Activated naive CD4-positive, alpha-beta T cell (primary cell): ENCODE results near the gene RERG.
"Not testable (repeated sequence)": the region's sequence is repeated elsewhere in the genome, so short reads cannot be mapped to it uniquely, and the experiment has no call there.

Source experiments
- DNase-seq, 4 experiments: peaks; one replicate each; lab custom pipeline; 2025; lab: John Stamatoyannopoulos, UW

Gene RERG, protein sequence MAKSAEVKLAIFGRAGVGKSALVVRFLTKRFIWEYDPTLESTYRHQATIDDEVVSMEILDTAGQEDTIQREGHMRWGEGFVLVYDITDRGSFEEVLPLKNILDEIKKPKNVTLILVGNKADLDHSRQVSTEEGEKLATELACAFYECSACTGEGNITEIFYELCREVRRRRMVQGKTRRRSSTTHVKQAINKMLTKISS

GRCh38 chr12:15220915-15221885, at the start of gene RERG:
TSS of gene RERG (minus strand) at chr12:15221417. CDS start at chr12:15217489, 3,928 bp downstream.
- peak; percentile 28 to 71 (median 58) for DNase-seq

- no peak for DNase-seq
Measured at GRCh38 chr12:15270591-15270990, 49.4 kb upstream of the RERG start.

DNA sequence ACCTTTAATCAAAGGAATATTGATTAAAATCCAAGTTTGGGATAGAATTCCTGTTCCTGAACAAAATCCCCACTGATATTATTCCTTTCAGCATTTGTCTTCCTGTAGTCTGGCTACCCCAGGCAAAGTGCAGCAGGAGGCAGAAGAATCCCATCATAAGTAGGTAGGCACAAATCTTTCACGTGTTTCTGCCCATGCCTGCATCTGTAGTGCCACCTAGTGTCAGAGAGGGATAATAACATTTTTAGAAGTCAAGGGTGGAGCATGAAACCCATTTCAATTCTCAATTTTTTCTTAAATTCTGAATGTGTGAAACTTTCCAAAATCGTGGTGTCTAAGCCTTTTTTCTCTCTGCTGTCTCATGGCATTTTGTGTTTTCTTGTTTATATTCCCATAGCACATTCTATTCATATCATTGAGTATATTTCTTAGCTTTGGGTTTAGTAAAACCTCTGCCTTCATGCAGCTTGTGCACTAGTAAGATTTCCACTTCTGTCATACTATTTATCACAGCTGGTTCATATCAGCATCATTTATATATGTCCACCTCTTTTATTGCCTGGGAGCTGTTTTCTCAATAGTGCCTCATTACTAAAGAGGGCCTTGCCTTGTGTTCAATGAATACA, 47.8 kb upstream of the RERG start:
- DNase-seq: peak in 2 of 4 experiments; percentile 2 to 6

DNA sequence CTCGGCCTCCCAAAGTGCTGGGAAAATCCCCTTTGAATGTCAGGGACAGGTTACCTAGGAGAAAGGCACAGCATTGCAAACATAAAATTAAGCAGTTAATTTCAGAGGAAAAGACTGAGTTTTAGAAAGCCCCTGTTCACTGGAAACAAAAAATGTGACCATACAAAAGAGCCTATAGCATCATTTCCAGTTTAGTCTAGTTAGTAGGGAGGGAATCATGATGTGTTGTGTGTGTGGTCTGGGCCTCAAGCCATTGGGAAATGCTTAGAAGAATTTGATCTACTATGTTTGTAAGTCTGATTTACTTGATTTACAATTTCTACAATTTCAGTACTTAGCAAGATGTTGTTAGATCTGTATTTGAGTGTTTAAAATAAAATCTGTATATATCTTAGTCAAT, 47.1 kb upstream of the RERG start:
- no peak for DNase-seq

GRCh38 chr12:15265875-15266274, 44.7 kb upstream of the RERG start:
- no peak for DNase-seq

GRCh38 chr12:15256761-15257160, 35.5 kb upstream of the RERG start:
- no peak for DNase-seq

GRCh38 chr12:15253990-15254389, 32.8 kb upstream of the RERG start:
- DNase-seq: no peak

GRCh38 chr12:15244926-15245325, 23.7 kb upstream of the RERG start:
- no peak for DNase-seq

DNA sequence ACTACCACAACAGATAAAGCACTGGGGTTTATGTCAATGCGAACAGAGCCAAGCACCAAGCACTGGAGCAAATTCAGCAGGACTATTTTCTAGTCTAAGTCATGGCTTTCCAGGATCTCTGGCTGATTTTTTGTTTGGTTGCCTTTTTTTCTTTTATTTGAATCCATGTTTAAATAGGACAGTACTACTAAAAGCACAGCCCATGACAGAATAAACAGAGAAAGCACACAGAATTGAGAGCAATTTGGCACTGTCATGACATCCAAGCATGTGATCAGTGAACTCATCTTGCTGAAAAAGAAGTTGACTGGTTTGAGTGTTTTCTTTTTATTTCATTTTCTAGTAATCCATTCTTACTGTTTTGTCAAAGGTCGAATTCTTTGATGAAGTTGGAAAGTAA, 23.1 kb upstream of the RERG start:
- DNase-seq: no peak

DNA sequence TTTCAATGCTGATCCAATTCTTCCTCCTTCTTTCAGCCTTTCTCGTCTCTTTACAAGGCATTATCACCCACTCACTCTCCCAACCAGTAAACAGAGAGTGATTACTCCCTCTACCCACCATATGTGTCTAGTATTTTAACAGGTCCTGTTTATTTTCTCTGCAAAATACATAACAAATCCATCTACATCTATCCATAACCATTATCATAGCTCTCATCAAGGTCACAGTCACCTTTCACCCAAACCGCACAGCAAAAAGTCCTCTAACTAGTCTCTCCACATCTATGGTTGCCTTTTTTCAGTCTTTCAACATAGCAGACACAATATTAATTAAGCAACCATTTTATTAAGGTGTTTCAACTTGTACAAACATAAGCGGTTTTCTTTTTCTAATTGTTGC, 21.9 kb upstream of the RERG start:
- DNase-seq: no peak

DNA sequence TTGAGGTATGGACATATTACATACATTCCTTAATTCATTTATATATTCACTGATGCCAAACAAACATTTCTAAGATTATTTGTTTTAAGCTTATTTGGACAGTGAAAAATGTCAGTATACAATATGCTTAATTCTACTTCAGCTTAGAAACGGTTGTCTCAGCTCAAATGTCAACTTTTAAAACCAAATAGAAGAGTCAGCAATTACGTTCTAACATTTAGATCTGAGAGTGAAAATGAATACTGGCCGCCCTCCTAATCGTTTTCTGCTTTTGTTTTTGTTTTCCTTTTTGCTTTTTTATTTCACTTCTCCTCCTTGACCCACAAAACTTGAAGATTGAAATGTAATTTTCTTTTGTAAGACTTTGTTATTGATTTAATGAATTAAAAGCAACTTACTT, 19.7 kb upstream of the RERG start:
- no peak for DNase-seq

DNA sequence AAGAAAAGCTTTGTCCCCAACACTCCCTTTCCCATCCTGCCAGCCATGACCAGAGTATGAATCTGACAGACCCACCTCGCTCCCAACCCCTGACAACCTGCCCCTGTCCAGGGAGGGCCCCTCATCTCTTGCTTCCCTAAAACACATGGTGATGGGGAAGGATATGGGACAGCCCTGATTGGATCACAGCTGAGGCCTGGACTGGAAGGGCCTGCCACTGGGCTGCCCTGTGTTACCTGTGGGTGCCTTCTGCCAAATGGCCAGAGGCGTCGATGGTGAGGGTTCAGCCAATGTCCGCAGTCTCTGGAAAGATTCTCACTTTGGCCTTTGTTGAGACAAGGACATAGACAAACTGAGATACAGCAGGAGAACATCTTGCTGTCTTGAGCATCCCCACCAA, 13.3 kb upstream of the RERG start:
- DNase-seq: no peak

DNA sequence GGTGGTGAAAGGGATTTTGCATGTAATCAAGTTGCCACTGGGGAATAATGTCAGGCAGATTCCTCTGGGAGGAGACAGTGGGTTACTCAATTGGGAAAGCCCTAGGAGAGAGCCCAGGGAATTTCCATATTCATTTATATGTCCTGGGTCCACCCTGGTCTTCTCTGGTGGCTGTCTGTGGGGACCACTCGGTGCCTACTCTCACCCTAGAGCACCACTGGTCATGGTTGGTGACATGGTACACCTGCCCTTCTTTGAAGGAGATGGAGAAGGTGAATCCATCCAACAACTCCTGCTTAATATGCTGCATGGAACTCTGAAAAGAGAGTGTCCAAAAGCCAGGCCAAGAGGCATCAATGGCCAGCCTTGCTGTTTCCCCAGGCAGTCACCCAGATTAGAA, 12.8 kb upstream of the RERG start:
- no peak for DNase-seq

- no peak for DNase-seq
Measured at GRCh38 chr12:15232959-15233358, 11.7 kb upstream of the RERG start.

DNA sequence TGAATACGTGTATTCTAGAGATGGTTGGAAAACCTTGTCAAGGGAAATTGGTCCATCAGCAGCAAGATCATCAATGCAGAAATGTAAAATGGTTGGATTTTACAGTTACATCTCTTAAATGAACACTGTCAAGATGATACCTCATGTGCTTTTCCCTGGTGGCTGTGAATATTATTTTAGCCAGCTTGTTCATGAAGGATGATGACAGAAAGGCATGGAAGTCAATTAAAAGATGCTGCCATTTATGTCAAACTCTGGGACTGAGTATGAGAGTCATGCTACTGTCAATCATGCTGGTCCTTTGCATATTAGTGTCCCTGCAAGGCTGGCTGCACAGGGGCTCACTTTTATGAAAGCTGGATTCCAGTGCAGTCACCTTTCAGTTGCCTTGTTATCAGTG, 10.3 kb upstream of the RERG start:
- DNase-seq: no peak

DNA sequence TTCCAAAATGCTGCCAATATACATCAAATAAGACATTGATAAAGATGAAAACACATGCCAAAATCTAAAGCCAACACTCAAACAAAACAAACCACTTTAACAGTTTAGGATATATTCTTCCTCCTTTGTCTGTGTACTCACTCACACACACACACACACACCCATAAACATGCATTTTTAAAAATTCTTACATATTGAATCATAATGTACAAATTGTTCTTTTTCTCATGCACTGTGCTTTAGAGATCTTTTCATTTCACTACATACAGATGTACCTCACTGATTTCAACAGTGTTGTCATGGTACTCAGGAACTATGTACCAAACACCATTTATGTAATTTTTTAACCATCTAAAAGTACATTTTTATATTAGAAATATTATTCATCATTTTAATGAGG, 9.5 kb upstream of the RERG start:
- DNase-seq: no peak

- DNase-seq: no peak
Measured at GRCh38 chr12:15230137-15230536, 8.9 kb upstream of the RERG start.

DNA sequence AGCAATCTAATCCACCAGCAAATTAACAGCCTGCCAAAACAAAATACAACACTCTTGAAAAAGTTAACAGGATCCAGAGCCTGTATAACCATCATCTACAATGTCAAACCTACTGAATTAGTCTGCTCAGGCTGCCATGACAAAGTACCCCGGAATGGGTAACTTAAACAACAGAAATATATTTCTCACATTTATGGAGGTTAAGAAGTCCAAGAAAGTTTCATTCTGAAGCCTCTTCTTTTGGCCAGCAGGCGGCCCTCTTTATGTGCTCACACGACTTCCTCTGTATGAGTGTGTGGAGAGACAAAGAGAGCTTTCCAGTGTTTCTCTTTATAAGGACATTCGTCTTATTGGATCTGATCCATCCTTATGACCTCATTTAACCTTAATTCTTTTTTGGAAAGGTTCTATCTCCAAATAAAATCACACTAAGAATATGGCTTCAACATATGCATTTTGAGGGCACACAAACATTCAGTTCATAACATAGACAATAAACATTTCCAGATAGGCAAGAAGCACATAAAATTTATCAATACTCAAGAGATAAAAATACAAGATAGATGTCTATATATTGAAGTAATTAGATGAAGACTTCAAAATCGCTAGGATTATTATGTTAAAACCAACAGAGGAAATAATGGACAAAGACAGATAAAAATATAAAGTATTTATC, 5.9 kb upstream of the RERG start:
- no peak for DNase-seq

DNA sequence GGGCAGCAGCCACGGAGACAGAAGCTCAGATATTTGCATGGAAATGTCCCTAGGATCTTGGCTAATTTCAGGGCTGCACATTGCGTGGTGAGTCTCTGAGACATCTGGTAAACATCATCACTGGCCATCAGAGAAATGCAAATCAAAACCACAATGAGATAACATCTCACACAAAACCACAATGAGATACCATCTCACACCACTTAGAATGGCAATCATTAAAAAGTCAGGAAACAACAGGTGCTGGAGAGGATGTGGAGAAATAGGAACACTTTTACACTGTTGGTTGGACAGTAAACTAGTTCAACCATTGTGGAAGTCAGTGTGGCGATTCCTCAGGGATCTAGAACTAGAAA, 4.6 kb upstream of the RERG start:
- DNase-seq: not testable (repeated sequence)

DNA sequence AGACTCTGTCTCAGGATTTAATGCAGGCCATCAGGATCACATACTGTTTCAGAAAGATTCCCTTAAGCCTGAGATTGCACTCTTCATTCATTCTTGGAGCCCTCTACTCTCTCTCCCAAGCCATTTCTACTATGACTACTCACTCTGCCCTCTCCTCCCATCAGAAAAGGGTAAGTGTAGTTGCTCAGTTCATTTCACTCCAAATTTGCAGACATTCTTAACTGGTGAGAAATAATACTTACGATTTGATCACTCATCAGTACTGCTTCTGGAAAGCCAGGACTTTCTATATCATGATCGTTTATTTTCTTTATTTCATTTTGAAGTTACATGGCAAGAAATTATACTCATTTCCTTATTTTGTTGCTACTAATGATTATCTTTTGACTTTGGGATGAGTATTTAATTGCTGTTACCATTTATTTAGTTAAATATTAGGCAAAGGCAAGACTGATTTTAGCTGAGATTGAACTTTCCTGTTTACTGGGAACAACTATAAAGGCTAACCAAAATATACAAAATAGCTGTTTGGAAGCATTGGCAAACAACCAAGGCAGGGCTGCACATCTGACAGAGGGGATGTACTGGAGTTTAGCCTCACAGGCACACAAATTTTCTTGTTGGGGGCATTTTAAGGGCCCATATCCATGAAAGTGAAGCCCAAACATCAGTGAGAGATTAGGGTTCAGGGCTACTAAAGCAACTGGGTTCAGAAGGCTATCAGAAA, 4.1 kb upstream of the RERG start:
- DNase-seq: no peak

DNA sequence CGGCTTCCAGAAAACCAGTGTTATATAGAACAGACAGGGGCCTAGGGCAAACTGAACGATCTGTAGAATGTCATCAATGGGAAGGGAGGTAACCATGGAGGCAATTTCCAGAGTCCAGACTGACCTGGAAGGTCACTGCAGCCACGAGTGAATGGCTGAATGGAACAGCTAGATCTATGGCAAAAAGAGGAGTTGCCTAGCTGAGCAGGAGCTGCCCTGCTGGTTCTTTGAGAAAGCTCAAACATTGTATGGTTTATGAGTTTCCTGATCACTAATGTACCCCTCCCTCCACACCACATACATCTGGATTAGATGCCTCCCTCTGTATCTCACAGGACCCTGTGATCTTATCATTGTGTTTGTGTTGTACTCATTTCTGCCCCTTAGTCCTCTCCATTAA, 1.0 kb upstream of the RERG start:
- DNase-seq: no peak

GRCh38 chr12:15220451-15220850, 766 bp downstream of the RERG start:
- no peak for DNase-seq
